Thoracic aorta (tissue), 2 donors: Measurements from ENCODE around the gene C15orf61. TPM values are rescaled to one million over a fixed set of nuclear protein-coding genes. Genes with fewer than 3 reads are reported as not detected.

Experiments used
- ATAC-seq: fragments of 150-250 bp; one replicate; pipeline ENCODE4 v1.8.0; 2017; ENCODE audit warnings: low read depth; ENCODE audit not compliant: insufficient number of reproducible peaks, low FRiP score
- DNase-seq: peaks from one replicate; pipeline ENCODE4 v3.0.0-alpha.2; 2020; ENCODE audit warnings: low spot score
- H3K27ac ChIP-seq, 2 donors: fragments of 200-600 bp; sonication (generic); 1 replicate in 1 of 2; 2 replicates in 1 of 2; pipeline ENCODE4 v1.5.1; 2016; ENCODE audit warnings: mild to moderate bottlenecking in 2 of 2, moderate library complexity in 2 of 2
- H3K27me3 ChIP-seq: fragments of 200-600 bp; sonication (generic); replicated peaks from 2 replicates; pipeline ENCODE4 v1.6.0; 2016; ENCODE audit warnings: mild to moderate bottlenecking; ENCODE audit not compliant: insufficient read depth
- H3K36me3 ChIP-seq: fragments of 200-600 bp; sonication (generic); one replicate; pipeline ENCODE4 v1.5.1; 2016
- H3K4me1 ChIP-seq, 2 donors: fragments of 200-600 bp; sonication (generic); 1 replicate in 1 of 2; 2 replicates in 1 of 2; pipeline versions ENCODE4 v1.5.1 to v1.6.0; 2016; ENCODE audit warnings: low read depth in 2 of 2, mild to moderate bottlenecking in 1 of 2; ENCODE audit not compliant: control insufficient read depth in 1 of 2
- H3K4me3 ChIP-seq: fragments of 200-600 bp; sonication (generic); 2 replicates; pipeline ENCODE4 v1.5.1; 2016; ENCODE audit warnings: mild to moderate bottlenecking
- H3K9me3 ChIP-seq: fragments of 200-600 bp; sonication (generic); 2 replicates; pipeline ENCODE4 v1.5.1; 2016
- total RNA-seq, 2 donors: library from RNA; depleted of rRNA; stranded (reverse); fragments of >200 nt; gene quantifications; one replicate each; pipeline versions ENCODE4 v1.1.0 to v1.2.3, GENCODE V29; 2016
- TF ChIP-seq, protein P1 (sequence below): fragments of 200-600 bp; sonication (generic); IDR thresholded peaks from one replicate; pipeline ENCODE4 v1.5.1; 2019; ENCODE audit warnings: antibody characterized with exemption

C15orf61 gene
- total RNA-seq, 2 donors from 2014 or later = 1.6 to 4.5 TPM

DNA sequence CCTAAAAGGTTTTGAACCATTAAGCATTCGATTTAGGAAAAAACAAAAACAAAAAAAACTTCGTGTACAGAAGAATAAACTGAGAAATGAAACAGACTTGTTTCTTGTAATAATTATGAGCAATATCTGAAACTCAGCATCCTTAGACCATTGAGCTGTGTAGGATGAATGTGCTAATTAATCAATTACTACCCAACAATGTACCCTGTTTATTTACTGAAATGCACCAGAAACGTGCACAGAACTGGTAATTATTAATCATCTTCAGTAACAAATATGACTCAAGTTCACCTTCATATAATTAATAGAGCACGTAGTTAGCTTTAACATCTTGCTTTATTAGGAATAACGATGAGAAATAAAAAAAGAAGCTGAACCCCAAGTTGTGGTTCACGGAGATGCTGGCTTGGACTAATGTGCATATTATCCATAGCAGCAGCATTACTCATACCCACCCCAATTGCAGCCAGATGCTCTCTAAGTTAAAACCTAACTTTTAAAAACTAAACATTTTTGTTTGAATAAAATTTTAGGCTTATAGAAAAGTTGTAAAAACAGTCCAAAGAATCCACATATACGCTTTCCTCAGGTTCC, 10.2 kb upstream of the C15orf61 start:
- no peak overlapping the region for H3K27ac ChIP-seq
- no peak overlapping the region for H3K4me3 ChIP-seq
- H3K4me1 ChIP-seq = no peaks in the 10 kb centered on the region
- H3K27me3 ChIP-seq = no peaks in the 10 kb centered on the region
- peaks cover 3% of the 10 kb centered on the region for H3K36me3 ChIP-seq
- DNase-seq (no peak), ATAC-seq (no peak)
- TF ChIP-seq, protein P1, sequence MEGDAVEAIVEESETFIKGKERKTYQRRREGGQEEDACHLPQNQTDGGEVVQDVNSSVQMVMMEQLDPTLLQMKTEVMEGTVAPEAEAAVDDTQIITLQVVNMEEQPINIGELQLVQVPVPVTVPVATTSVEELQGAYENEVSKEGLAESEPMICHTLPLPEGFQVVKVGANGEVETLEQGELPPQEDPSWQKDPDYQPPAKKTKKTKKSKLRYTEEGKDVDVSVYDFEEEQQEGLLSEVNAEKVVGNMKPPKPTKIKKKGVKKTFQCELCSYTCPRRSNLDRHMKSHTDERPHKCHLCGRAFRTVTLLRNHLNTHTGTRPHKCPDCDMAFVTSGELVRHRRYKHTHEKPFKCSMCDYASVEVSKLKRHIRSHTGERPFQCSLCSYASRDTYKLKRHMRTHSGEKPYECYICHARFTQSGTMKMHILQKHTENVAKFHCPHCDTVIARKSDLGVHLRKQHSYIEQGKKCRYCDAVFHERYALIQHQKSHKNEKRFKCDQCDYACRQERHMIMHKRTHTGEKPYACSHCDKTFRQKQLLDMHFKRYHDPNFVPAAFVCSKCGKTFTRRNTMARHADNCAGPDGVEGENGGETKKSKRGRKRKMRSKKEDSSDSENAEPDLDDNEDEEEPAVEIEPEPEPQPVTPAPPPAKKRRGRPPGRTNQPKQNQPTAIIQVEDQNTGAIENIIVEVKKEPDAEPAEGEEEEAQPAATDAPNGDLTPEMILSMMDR = no peak
- H3K9me3 ChIP-seq = no peaks in the 10 kb centered on the region

GRCh38 chr15:67511606-67512005, 9.3 kb upstream of the C15orf61 start:
- peaks cover 3% of the 10 kb centered on the region for H3K36me3 ChIP-seq
- H3K9me3 ChIP-seq = no peaks in the 10 kb centered on the region
- no peaks in the 10 kb centered on the region for H3K27me3 ChIP-seq
- H3K27ac ChIP-seq = no peak overlapping the region
- no peak overlapping the region for H3K4me3 ChIP-seq
- no peaks in the 10 kb centered on the region for H3K4me1 ChIP-seq
- ATAC-seq (no peak), DNase-seq (no peak)
- TF ChIP-seq, protein P1 = no peak

- TF ChIP-seq, protein P1 = no peak
- H3K4me1 ChIP-seq = no peaks in the 10 kb centered on the region
- no peak overlapping the region for H3K27ac ChIP-seq
- H3K9me3 ChIP-seq = no peaks in the 10 kb centered on the region
- ATAC-seq (no peak), DNase-seq (no peak)
- no peaks in the 10 kb centered on the region for H3K27me3 ChIP-seq
- no peak overlapping the region for H3K4me3 ChIP-seq
- H3K36me3 ChIP-seq = peaks cover 3% of the 10 kb centered on the region
These were observed 8.8 kb upstream of the C15orf61 start for GRCh38 chr15:67512140-67512539.

GRCh38 chr15:67512933-67513714, 7.8 kb upstream of the C15orf61 start:
- DNase-seq (no peak), ATAC-seq (no peak)
- TF ChIP-seq, protein P1 = no peak
- H3K9me3 ChIP-seq = no peaks in the 10 kb centered on the region
- H3K4me3 ChIP-seq = no peak overlapping the region
- peaks cover 3% of the 10 kb centered on the region for H3K36me3 ChIP-seq
- no peak overlapping the region for H3K27ac ChIP-seq
- H3K27me3 ChIP-seq = no peaks in the 10 kb centered on the region
- H3K4me1 ChIP-seq = no peaks in the 10 kb centered on the region

GRCh38 chr15:67515090-67515489, 5.8 kb upstream of the C15orf61 start:
- TF ChIP-seq, protein P1 = no peak
- Histone ChIP-seq H3K4me1 (no peaks in the 10 kb centered on the region), H3K36me3 (peaks cover 3% of the 10 kb centered on the region), H3K27ac (no peak overlapping the region), H3K4me3 (no peak overlapping the region), H3K27me3 (no peaks in the 10 kb centered on the region), H3K9me3 (no peaks in the 10 kb centered on the region)
- no peak for DNase-seq
- no peak for ATAC-seq
